Activated T-helper 1 cell treated with anti-CD3 and anti-CD28 coated beads, Interleukin-2, amount 50 U/mL, for 16 hours (primary cell): Measurements from ENCODE around the gene ITPKC.
"Not testable (repeated sequence)": the region's sequence is repeated elsewhere in the genome, so short reads cannot be mapped to it uniquely, and the experiment has no call there.

Experiments used
- DNase-seq, 2 donors: peaks; one replicate each; pipeline ENCODE4 v3.0.0-alpha.2; 2020; ENCODE audit warnings: low read depth in 1 of 2, low spot score in 1 of 2

The ITPKC gene

GRCh38 chr19:40759352-40759751 is 42.4 kb downstream of the ITPKC start:
- DNase-seq: no peak

GRCh38 chr19:40762754-40763470 is 46.0 kb downstream of the ITPKC start:
- no peak for DNase-seq

- no peak for DNase-seq
These were observed 46.6 kb downstream of the ITPKC start for GRCh38 chr19:40763526-40763925.

- DNase-seq: no peak
These were observed 47.1 kb downstream of the ITPKC start for GRCh38 chr19:40763963-40764362.

GRCh38 chr19:40766385-40766784 is 49.5 kb downstream of the ITPKC start:
- DNase-seq: not testable (repeated sequence)

GRCh38 chr19:40768869-40769268 is 52.0 kb downstream of the ITPKC start:
- DNase-seq: no peak

GRCh38 chr19:40771101-40771862 is 54.4 kb downstream of the ITPKC start:
- DNase-seq: not testable (repeated sequence)

- DNase-seq: no peak
These were observed 58.2 kb downstream of the ITPKC start, which contains the start of gene MIA for GRCh38 chr19:40774916-40775631. Gene MIA, plus strand, starts transcription at chr19:40775521. Its CDS starts 22 bp downstream, at chr19:40775543.

- no peak for DNase-seq
These were observed 58.7 kb downstream of the ITPKC start for GRCh38 chr19:40775632-40776022.

- no peak for DNase-seq
These were observed 59.5 kb downstream of the ITPKC start for GRCh38 chr19:40776364-40776763.

- peak; percentile 76 to 78 for DNase-seq
These were observed 60.2 kb downstream of the ITPKC start for GRCh38 chr19:40776932-40777644.

- no peak for DNase-seq
These were observed 60.7 kb downstream of the ITPKC start for GRCh38 chr19:40777645-40777936.

- DNase-seq: peak; percentile 100
These were observed 61.2 kb downstream of the ITPKC start, which contains the start of gene RAB4B for GRCh38 chr19:40777937-40778705. Gene RAB4B, plus strand, starts transcription at chr19:40778247. Its CDS starts 129 bp downstream, at chr19:40778376.

GRCh38 chr19:40778706-40779284 is 61.9 kb downstream of the ITPKC start:
- no peak for DNase-seq

GRCh38 chr19:40780582-40780981 is 63.7 kb downstream of the ITPKC start:
- DNase-seq: no peak

- DNase-seq: no peak
These were observed 64.2 kb downstream of the ITPKC start for GRCh38 chr19:40781140-40781539.

GRCh38 chr19:40783711-40784110 is 66.8 kb downstream of the ITPKC start:
- DNase-seq: no peak

- not testable (repeated sequence) for DNase-seq
These were observed 67.2 kb downstream of the ITPKC start for GRCh38 chr19:40784146-40784545.

- DNase-seq: no peak
These were observed 68.6 kb downstream of the ITPKC start for GRCh38 chr19:40785526-40785925.
